ENCODE results near the gene BMPR1B. TPM values are rescaled to one million over a fixed set of nuclear protein-coding genes. Genes with fewer than 3 reads are reported as not detected.

Gene BMPR1B
- total RNA-seq, 1 donor from 2014 or later, result 5.6 TPM

GRCh38 chr4:94995684-94996394, 238.1 kb downstream of the BMPR1B start:
- Mint-ChIP-seq H3K4me3 (ENCODE audit: unreplicated experiment) (peak overlapping the region; percentile 47), H3K27me3 (ENCODE audit: low read depth) (no peaks in the 10 kb centered on the region), H3K9me3 (ENCODE audit: low read depth) (no peaks in the 10 kb centered on the region), H3K4me1 (ENCODE audit: low read depth) (peaks cover 32% of the 10 kb centered on the region), H3K27ac (ENCODE audit: unreplicated experiment) (peak overlapping the region; percentile 91), H3K36me3 (ENCODE audit: low read depth) (no peaks in the 10 kb centered on the region)
- no peak for TF ChIP-seq CTCF (IDR thresholded peaks at IDR 0.05)
- DNase-seq (ENCODE audit: low spot score), result no peak

GRCh38 chr4:95000076-95000648, 242.4 kb downstream of the BMPR1B start:
- Mint-ChIP-seq H3K27me3 (ENCODE audit: low read depth) (no peaks in the 10 kb centered on the region), H3K9me3 (ENCODE audit: low read depth) (no peaks in the 10 kb centered on the region), H3K36me3 (ENCODE audit: low read depth) (peaks cover 1% of the 10 kb centered on the region), H3K4me3 (ENCODE audit: unreplicated experiment) (no peak overlapping the region), H3K4me1 (ENCODE audit: low read depth) (peaks cover 24% of the 10 kb centered on the region), H3K27ac (ENCODE audit: unreplicated experiment) (no peak overlapping the region)
- DNase-seq (ENCODE audit: low spot score), result no peak
- TF ChIP-seq CTCF (IDR thresholded peaks at IDR 0.05), result no peak

GRCh38 chr4:95004912-95005311, 247.2 kb downstream of the BMPR1B start:
- no peak overlapping the region for H3K27ac Mint-ChIP-seq (ENCODE audit: unreplicated experiment)
- peaks cover 16% of the 10 kb centered on the region for H3K4me1 Mint-ChIP-seq (ENCODE audit: low read depth)
- no peak overlapping the region for H3K4me3 Mint-ChIP-seq (ENCODE audit: unreplicated experiment)
- no peaks in the 10 kb centered on the region for H3K27me3 Mint-ChIP-seq (ENCODE audit: low read depth)
- no peak for TF ChIP-seq CTCF (IDR thresholded peaks at IDR 0.05)
- DNase-seq (ENCODE audit: low spot score), result no peak
- H3K9me3 Mint-ChIP-seq (ENCODE audit: low read depth), result no peaks in the 10 kb centered on the region
- H3K36me3 Mint-ChIP-seq (ENCODE audit: low read depth), result peaks cover 1% of the 10 kb centered on the region

- Mint-ChIP-seq H3K4me3 (ENCODE audit: unreplicated experiment) (no peak overlapping the region), H3K27ac (ENCODE audit: unreplicated experiment) (peak overlapping the region; percentile 70), H3K9me3 (ENCODE audit: low read depth) (no peaks in the 10 kb centered on the region), H3K27me3 (ENCODE audit: low read depth) (no peaks in the 10 kb centered on the region), H3K4me1 (ENCODE audit: low read depth) (peaks cover 9% of the 10 kb centered on the region), H3K36me3 (ENCODE audit: low read depth) (no peaks in the 10 kb centered on the region)
- DNase-seq (ENCODE audit: low spot score), result no peak
- TF ChIP-seq CTCF (IDR thresholded peaks at IDR 0.05), result no peak
Measured at GRCh38 chr4:95007998-95008397, 250.2 kb downstream of the BMPR1B start.

- no peak for DNase-seq (ENCODE audit: low spot score)
- no peaks in the 10 kb centered on the region for H3K36me3 Mint-ChIP-seq (ENCODE audit: low read depth)
- TF ChIP-seq CTCF (IDR thresholded peaks at IDR 0.05), result no peak
- H3K9me3 Mint-ChIP-seq (ENCODE audit: low read depth), result no peaks in the 10 kb centered on the region
- H3K27me3 Mint-ChIP-seq (ENCODE audit: low read depth), result no peaks in the 10 kb centered on the region
- H3K4me1 Mint-ChIP-seq (ENCODE audit: low read depth), result peaks cover under 1% of the 10 kb centered on the region
- no peak overlapping the region for H3K4me3 Mint-ChIP-seq (ENCODE audit: unreplicated experiment)
- H3K27ac Mint-ChIP-seq (ENCODE audit: unreplicated experiment), result no peak overlapping the region
Measured at GRCh38 chr4:95013236-95013635, 255.5 kb downstream of the BMPR1B start.
